NOMO-1 treated with DMSO at 0.1 percent for 48 hours (cell line): Measurements from ENCODE around the gene GOLGA8R.
"Not testable (repeated sequence)": the region's sequence is repeated elsewhere in the genome, so short reads cannot be mapped to it uniquely, and the experiment has no call there.

Source experiments
- DNase-seq: peaks from one replicate; lab custom pipeline; 2025; ENCODE audit not compliant: unreplicated experiment; lab: John Stamatoyannopoulos, UW

The GOLGA8R gene, protein sequence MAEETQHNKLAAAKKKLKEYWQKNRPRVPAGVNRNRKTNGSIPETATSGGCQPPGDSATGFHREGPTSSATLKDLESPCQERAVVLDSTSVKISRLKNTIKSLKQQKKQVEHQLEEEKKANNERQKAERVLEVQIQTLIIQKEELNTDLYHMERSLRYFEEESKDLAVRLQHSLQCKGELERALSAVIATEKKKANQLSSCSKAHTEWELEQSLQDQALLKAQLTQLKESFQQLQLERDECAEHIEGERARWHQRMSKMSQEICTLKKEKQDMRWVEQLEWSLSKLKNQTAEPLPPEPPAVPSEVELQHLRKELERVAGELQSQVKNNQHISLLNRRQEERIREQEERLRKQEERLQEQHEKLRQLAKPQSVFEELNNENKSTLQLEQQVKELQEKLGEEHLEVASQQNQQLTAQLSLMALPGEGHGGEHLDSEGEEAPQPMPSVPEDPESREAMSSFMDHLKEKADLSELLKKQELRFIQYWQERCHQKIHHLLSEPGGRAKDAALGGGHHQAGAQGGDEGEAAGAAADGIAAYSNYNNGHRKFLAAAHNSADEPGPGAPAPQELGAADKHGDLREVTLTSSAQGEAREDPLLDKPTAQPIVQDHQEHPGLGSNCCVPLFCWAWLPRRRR

DNA sequence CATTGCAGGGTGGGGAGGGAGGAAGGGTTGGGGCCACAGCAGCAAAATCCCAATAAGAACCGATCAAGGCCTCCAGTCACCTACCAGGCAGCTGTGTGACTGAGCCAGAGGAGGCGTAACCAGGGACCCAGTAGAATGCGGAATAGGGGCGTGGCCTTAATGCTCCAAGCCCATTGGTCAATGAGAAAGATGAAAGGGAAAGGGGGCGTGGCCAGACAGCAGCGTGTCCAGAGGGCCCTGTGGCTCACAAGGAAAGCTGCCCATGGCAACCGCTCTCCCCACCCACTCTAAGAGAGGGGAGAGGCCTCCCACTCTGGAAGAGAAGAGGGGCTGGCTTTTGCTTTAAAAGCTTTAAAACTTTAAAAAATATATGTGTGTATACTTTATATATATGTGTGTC lies at the start of gene GOLGA8R:
Gene GOLGA8R (minus strand): TSS at position 101 of the 400 bp plus-strand sequence. CDS start 98 bp downstream, at position 3.
- DNase-seq: not testable (repeated sequence)

DNA sequence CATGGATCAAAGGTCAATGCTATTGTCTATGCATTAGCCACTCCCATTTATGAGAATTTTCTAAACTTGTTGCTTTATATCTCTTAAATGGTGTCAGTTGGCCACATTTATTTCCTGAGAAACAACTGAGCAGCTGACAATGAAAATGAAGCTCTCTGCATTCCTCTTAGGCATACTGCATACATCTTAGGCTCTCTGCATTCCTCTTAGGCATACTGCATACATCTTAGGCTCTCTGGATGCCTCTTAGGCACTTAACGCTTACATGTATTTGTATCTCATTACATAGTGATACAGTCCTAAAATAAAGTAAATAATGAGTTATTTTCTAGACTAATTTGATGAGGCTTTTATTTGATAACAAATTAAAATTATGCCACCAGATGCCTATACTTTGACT lies 49.8 kb upstream of the GOLGA8R start:
- DNase-seq: not testable (repeated sequence)

DNA sequence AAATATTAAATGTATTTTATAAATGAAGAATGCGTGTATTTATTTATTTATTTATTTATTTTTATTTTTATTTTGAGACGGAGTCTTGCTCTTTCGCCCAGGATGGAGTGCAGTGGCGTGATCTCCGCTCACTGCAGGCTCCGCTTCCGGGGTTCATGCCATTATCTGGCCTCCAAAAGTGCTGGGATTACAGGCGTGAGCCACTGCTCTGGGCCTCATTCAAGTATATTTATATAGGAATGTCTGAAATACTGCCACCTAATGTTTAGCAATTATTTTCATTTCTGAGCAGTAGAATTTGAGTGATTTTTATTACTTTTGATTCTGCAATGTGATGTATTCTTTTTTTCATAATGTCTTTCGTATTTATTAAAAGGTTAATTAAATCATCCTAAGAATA lies 48.1 kb upstream of the GOLGA8R start:
- not testable (repeated sequence) for DNase-seq

DNA sequence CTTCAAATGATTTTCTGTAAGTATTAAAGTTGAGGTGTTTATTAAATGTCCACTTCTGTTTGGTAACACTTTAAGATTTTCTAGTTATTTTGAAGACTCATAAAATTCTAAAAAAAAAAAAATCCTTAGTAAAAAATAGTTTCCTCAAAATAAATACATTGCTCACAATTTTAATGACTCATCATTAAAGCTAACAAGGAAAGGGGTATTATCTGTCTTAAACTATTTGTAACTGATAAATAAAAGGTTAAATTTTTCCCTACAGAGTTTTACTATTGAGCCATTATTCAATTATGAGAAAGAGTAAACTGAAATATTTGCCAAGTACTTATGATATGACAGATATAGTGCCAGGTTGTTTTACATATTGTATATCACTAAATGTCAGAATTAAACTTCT lies 38.6 kb upstream of the GOLGA8R start:
- DNase-seq: not testable (repeated sequence)

DNA sequence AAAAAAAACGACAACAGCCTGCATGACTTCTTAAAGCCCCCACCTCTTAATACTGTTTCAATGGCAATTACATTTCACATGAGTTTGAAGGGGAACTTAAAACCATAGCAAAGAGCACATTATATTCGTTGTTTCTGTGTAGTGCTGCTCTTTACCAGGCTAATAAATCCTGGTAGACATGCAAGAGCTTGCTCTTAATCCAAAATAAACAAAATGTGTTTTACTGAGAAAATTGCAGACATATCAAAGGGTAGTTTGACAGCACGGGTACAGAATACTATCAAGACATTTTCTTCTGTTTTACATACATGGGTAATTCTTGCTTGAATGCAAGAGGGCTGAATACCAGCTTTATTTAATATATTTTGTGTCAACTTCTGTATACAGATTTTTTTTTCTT lies 24.3 kb upstream of the GOLGA8R start:
- DNase-seq: not testable (repeated sequence)

DNA sequence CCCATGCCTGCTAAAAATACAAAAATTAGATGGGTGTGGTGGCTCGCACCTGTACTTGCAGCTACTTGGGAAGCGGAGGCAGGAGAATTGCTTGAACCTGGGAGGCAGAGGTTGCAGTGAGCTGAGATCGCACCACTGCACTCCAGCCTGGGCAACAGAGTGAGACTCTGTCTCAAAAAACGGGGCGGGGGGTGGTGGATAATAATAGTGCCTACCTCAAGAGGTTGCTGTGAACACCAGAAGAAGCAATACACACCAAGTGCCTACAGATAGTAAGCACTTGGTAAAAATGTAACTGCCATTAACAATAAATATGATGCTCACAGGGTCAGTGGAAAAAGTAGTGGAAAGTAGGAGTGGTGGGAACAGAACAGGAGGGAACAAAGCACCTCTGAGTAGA lies 21.8 kb upstream of the GOLGA8R start:
- not testable (repeated sequence) for DNase-seq

DNA sequence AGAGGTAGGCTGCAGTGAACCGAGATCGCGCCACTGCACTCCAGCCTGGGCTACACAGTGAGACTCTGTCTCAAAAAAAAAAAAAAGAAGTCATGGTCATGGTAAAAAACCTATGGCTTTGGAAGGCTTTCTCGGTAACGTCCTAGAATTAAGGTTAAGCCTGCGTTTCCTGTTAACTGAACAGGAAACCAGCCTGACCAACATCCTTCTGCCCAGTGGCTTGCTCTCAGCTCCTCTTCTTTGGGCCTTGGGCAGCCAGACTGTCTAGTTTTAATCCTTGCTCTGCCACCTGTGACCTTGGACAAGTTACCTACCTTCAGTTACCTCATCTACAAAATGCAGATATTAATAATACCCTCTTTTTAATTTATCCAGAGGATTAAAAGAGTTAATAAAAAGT lies 6.7 kb upstream of the GOLGA8R start:
- DNase-seq: not testable (repeated sequence)

DNA sequence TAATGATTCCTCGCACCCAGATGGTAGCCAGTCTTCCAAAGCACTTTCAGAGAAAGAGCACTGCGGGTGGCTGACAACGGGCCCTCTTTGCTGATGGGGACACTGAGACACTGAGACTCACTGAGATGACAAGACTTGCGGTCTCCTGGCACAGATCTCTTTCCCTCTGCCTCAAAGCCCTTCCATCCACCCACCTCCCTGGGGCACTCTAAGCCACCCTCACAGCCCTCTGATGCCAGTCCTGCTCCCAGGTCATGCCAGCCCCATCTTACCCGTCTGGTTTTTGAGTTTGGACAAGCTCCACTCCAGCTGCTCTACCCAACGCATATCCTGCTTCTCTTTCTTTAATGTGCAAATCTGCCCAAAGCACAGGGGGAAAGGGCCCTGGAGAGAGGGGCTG lies 6.4 kb downstream of the GOLGA8R start:
- DNase-seq: not testable (repeated sequence)

DNA sequence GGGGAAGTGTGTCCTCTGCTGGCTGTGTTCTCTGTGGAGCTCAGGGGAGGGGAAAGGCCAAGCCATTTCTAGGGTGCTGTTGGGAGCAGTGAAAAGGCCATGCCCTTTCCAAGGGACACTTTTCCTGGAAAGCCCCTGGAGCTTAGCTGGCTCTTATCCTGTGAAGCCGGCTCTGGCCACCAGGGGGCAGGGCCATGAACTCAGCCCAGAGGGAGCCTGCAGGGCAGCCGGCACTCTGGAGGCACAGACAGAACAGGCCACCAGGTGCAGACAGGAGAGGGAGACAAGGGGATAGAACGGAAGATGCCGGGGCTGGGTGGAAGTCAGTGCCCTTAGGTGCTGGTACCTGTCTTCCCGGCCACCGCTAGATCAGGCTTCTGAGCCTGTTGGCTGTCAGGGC lies 15.1 kb downstream of the GOLGA8R start:
- not testable (repeated sequence) for DNase-seq

DNA sequence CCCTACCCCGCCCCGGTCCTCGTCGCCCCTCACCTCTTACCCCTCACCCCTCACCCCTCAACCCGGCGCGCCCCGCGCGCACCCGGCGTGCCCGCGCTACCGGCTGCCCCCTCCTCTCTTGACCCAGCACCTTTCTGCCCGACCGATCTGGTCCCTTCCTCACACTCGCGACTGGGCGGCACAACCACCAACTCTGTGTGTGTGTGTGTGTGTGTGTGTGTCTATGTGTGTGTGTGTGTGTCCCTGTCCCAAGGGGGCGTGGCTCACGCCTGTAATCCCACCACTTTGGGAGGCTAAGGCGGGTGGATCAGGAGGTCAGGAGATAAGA lies 20.4 kb downstream of the GOLGA8R start:
- DNase-seq: not testable (repeated sequence)

DNA sequence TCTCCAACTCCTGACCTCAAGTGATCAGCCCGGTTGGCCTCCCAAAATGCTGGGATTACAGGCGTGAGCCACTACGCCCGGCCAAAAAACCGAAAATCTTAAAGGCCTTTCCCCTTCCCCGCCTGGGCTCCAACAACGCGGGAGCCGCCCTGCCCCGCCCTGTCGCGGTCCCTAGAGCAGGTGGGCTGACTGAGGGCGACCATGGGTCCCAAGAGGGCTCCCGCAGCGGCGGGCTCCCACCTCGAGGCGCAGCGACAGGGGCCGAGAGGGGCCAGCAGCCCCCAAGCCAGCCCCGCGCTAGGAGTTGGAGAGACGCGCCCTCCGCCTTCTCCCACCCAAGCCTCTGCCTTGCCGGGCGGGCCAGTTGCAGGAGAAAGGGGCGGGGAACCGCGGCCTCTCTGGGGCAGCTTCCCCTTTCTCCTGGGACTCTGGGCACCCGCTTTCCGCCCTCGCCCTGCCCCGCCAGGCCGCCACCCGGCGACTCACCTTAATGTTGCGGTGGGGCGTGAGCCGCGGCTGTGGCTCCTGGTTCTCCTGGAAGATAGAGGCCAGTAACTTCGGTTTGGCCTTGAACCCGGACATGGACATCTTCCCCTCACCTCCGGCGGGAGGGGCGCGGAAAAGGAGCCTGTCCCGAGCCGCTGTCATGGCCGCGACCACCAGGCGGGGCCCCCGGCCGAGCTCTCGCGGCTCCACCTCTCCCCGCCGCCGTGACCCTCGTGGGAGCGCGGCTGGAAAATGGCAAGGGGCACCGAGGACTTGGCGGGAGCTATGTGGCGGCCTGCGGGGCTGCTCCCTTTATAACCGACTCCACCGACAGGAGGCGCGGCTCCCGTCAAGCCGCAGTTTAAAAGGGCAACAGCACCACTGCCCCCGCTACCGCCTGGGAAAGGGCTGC lies 21.0 kb downstream of the GOLGA8R start, which contains the start of gene CHRFAM7A:
Gene CHRFAM7A (minus strand): TSS at position 775 of the 898 bp plus-strand sequence. CDS start 10,189 bp downstream, outside the sequence.
- DNase-seq: not testable (repeated sequence)

DNA sequence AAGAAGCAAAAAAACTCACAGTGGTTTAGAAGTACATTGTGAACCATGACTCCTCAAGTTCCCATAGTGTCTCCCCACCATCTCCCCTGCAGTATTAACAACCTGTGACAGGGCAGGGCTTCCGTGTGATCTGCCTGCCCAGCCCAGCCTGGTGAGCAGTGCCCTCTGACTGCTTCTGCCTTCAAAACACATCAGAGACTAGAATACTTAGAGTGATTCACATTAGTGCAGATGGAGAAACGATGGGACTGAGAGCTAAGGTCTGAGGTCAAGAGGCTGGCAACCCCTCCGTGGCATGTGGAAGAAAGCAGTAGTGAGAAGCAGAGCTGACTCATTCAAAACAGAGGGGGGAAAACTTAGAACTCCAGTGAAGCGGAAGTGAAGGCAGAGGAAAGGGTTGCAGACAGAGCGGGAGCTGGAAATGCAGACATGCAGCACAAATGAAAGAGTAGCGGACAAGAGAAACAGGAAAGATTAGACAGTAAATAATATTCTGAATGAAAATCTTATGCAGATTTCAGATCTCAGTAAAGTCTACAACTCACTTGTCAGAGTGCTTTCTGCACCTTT lies 27.7 kb downstream of the GOLGA8R start:
- DNase-seq: not testable (repeated sequence)

DNA sequence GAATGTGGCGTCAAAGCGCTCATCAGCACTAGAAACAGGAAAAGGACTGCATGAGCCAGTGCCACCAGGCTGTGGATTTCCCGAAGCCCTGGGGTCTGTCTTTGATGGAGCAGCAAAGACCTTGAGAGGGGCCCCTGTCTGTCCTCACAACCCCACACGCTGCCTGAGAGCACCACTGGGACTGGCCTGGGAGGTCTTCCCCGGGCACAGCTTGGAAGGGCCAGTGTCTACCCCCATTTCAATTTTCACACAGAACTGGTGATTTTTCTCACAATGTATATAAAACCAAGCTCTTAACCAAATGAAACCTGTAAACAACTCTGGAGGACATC lies 37.0 kb downstream of the GOLGA8R start:
- DNase-seq: not testable (repeated sequence)

DNA sequence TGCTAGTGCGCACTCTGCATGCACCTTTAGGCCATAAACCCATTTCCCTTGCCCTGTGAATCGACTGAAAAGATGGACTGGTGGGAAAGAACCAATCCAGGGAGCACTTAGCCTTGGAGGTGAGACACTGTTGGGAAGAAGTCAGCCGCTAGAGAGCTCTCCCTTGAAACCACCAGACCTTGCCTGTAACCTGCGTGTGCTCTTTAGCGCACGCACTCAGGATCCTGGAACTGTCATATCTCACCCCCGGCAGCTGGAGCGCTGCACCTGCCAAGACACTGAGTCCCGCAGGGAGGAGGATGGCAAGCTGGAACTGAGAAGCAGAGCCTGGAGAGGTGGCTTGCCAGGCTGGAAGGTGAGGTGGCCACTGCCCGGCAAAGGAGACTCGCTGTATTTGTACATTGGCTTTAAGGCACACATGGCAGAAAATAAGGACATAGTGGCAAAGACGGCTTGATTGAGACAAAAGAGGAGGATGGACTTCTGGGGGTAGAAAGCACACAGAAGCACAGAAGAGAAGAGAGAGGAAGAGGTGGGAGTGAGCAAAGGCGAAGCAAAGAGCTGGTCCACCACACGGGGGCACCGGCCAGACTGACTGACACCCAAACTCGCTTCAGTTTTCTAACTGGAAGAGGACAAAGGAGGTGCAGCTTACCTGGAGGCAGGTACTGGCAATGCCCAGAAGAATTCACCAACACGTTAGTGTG lies 37.5 kb downstream of the GOLGA8R start:
- not testable (repeated sequence) for DNase-seq

DNA sequence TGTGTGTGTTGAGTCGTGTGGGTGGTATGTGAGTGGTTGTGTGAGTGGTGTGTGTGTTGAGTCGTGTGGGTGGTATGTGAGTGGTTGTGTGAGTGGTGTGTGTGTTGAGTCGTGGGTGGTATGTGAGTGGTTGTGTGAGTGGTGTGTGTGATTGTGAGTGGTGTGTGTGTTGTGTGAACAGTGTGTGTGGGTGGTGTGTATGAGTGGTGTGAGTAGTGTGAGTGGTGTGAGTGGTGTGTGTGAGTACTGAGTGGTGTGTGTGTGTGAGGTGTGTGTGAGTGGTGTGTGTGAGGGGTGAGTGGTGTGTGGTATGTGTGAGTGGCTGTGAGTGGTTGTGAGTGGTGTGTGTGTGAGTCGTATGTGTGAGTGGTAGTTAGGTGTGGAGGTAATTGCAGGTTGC lies 38.2 kb downstream of the GOLGA8R start:
- DNase-seq: not testable (repeated sequence)

DNA sequence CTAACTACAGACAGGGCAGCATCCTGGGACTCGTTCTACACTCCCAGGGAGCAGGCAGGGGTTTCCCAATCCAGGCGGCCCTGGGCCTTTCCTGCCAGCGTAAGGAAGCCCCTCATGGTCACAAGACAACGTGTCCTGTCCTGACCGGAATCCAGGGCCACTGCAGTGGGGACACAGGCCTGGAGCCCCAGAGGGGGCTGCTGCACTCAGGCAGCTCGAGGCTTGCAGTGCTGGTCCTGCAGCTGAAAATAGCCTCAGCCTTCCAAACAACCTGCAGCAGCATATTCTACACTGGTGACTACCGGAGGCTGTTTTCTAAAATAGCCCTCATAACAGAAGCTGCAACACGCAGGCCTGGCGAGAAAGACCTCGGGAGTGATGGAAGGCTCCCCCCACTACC lies 39.2 kb downstream of the GOLGA8R start:
- not testable (repeated sequence) for DNase-seq

DNA sequence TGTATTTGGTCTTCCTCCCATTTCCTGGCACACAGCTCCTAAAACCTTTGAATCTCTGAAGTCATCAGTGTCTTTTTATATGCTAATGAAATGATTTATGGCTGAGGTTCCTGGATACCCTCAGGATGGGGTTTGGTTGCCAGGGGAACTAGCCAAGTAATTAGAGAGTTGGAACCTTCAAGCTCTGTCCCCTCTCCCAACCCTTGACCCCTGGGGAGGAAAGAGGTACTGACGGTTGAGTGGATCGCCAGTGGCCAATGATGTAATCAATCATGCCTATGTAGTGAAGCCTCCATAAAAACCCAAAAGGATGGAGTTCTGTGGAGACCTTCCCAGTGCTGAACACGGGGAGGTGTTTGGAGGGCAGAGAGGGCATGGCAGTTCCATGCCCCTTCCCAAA lies 45.8 kb downstream of the GOLGA8R start:
- not testable (repeated sequence) for DNase-seq

DNA sequence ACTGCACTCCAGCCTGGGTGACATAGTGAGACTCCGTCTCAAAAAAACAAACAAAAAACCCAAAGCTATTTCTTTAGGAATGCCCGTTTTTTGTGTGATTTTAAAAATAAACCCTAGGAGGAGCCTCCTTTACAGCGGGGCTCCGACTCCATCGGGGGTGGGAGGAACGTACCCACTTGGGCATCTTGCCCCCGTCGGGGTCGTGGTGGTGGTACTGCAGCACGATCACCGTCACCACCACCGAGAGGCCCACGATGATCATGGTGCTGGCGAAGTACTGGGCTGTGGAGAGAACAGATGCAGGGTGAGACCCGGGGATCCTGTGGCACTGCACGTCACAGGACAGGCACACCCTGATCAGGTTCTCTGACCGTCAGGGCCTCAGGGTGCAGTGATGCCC lies 46.8 kb downstream of the GOLGA8R start:
- DNase-seq: not testable (repeated sequence)

DNA sequence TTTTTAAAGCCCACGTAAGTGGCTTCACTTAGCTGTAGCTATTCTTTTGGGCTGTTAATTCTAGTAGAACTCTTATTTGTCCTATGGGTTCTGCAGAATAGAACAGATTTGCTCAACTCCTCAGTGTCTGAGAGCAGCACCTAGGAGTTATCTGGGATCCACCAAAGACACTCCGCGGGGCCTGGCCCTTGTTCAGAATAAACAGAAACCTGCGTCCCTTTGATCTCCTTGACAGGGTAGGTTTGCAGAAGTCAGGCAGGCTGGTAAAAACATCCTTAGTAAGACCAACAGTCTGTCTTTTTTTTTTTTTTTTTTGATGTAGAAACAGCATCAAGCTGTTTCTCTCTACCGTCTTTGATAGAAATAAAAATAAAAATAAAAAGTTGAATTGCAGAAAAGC lies 52.7 kb downstream of the GOLGA8R start:
- DNase-seq: not testable (repeated sequence)

DNA sequence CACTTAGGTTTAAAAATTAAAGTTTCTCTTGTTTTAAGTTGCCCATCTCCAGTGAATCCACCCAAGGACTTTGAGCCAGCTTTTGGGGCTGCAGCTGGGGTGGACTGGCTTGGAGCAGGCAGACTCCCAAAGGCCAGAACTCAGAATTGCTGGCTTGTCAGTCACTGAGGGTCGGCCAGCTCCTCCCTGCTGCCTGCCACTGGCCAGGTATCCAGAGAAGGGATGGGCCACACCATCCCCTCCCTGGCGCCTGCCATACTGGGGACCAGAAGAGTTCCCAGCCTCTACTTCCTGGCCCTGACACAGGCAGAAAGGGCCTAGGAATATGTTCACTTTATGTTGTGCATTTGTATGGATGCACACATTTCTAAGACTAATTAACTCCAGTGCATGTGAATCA lies 53.1 kb downstream of the GOLGA8R start:
- DNase-seq: not testable (repeated sequence)
